Measurements from ENCODE around the gene PIAS2. TPM values are rescaled to one million over a fixed set of nuclear protein-coding genes. Genes with fewer than 3 reads are reported as not detected.
"Not testable (repeated sequence)": the region's sequence is repeated elsewhere in the genome, so short reads cannot be mapped to it uniquely, and the experiment has no call there.

PIAS2 gene
- total and polyA plus RNA-seq, 4 donors: 5.6 to 17.2 (median 9.2) TPM

- no peak overlapping the region for H3K4me3 ChIP-seq (ENCODE audit: low read depth in 1 of 3, low read length in 3 of 3)
- no peak for DNase-seq (ENCODE audit: low spot score)
- H3K36me3 ChIP-seq (ENCODE audit: control insufficient read depth in 4 of 4, insufficient read depth in 3 of 4, low read depth in 1 of 4, low read length in 3 of 4): no peaks in the 10 kb centered on the region
- no peak overlapping the region for H3K9ac ChIP-seq (ENCODE audit: low read depth in 1 of 2, low read length in 2 of 2)
- H3K27me3 ChIP-seq (ENCODE audit: control insufficient read depth in 4 of 4, insufficient read depth in 4 of 4, low read length in 3 of 4): no peaks in the 10 kb centered on the region
- no peak for TF ChIP-seq EGR1 (IDR thresholded peaks at IDR 0.05; ENCODE audit: low read depth in 2 of 2)
- no peak for TF ChIP-seq REST (IDR thresholded peaks at IDR 0.05)
- TF ChIP-seq SP1 (IDR thresholded peaks at IDR 0.05): no peak
- TF ChIP-seq RXRA (IDR thresholded peaks at IDR 0.05): no peak
- TF ChIP-seq GABPA (IDR thresholded peaks at IDR 0.05 in 1 of 2, conservative IDR thresholded peaks at IDR 0.05 in 1 of 2): no peak
- TF ChIP-seq NR2F2 (IDR thresholded peaks at IDR 0.05): no peak
- TF ChIP-seq, protein P1, sequence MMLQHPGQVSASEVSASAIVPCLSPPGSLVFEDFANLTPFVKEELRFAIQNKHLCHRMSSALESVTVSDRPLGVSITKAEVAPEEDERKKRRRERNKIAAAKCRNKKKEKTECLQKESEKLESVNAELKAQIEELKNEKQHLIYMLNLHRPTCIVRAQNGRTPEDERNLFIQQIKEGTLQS (IDR thresholded peaks at IDR 0.05): no peak
- no peak for TF ChIP-seq FOXA2 (IDR thresholded peaks at IDR 0.05)
- no peak for TF ChIP-seq HNF4A (conservative IDR thresholded peaks at IDR 0.05)
- TF ChIP-seq HNF4G (IDR thresholded peaks at IDR 0.05): no peak
- TF ChIP-seq TAF1 (conservative IDR thresholded peaks at IDR 0.05): no peak
- TF ChIP-seq JUND (IDR thresholded peaks at IDR 0.05): no peak
- TF ChIP-seq FOXA1 (IDR thresholded peaks at IDR 0.05): no peak
- TF ChIP-seq MAX (IDR thresholded peaks at IDR 0.05): no peak
- TF ChIP-seq CTCF (IDR thresholded peaks at IDR 0.05; ENCODE audit: low read depth, low read length, missing input control): no peak
- TF ChIP-seq, protein P2, sequence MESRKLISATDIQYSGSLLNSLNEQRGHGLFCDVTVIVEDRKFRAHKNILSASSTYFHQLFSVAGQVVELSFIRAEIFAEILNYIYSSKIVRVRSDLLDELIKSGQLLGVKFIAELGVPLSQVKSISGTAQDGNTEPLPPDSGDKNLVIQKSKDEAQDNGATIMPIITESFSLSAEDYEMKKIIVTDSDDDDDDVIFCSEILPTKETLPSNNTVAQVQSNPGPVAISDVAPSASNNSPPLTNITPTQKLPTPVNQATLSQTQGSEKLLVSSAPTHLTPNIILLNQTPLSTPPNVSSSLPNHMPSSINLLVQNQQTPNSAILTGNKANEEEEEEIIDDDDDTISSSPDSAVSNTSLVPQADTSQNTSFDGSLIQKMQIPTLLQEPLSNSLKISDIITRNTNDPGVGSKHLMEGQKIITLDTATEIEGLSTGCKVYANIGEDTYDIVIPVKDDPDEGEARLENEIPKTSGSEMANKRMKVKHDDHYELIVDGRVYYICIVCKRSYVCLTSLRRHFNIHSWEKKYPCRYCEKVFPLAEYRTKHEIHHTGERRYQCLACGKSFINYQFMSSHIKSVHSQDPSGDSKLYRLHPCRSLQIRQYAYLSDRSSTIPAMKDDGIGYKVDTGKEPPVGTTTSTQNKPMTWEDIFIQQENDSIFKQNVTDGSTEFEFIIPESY (IDR thresholded peaks at IDR 0.05): no peak
- no peak for TF ChIP-seq RAD21 (IDR thresholded peaks at IDR 0.05)
- TF ChIP-seq YY1 (IDR thresholded peaks at IDR 0.05): no peak
- H3K9me3 ChIP-seq (ENCODE audit: control insufficient read depth in 4 of 4, low read length in 3 of 4): no peaks in the 10 kb centered on the region
- no peak overlapping the region for H3K27ac ChIP-seq (ENCODE audit: low read depth in 1 of 2, low read length in 2 of 2)
- 95% methylated on average over 5 of the region's 5 CpGs for WGBS
- no peaks in the 10 kb centered on the region for H3K4me1 ChIP-seq (ENCODE audit: control insufficient read depth in 4 of 4, insufficient read depth in 4 of 4, low read length in 3 of 4)
Measured at GRCh38 chr18:46809145-46809544, 108.2 kb downstream of the PIAS2 start.

- not testable (repeated sequence) for H3K9ac ChIP-seq (ENCODE audit: low read depth in 1 of 2, low read length in 2 of 2); H3K4me1 ChIP-seq (ENCODE audit: control insufficient read depth in 4 of 4, insufficient read depth in 4 of 4, low read length in 3 of 4)
Measured at GRCh38 chr18:46795945-46796344, 121.4 kb downstream of the PIAS2 start.

More at GRCh38 chr18:46795945-46796344, 121.4 kb downstream of the PIAS2 start:
- WGBS: 97% methylated on average over 6 of the region's 6 CpGs
- not testable (repeated sequence) for H3K4me3 ChIP-seq (ENCODE audit: low read depth in 1 of 3, low read length in 3 of 3); DNase-seq (ENCODE audit: low spot score); H3K36me3 ChIP-seq (ENCODE audit: control insufficient read depth in 4 of 4, insufficient read depth in 3 of 4, low read depth in 1 of 4, low read length in 3 of 4); H3K9me3 ChIP-seq (ENCODE audit: control insufficient read depth in 4 of 4, low read length in 3 of 4); H3K27ac ChIP-seq (ENCODE audit: low read depth in 1 of 2, low read length in 2 of 2); H3K27me3 ChIP-seq (ENCODE audit: control insufficient read depth in 4 of 4, insufficient read depth in 4 of 4, low read length in 3 of 4)

All from liver (tissue), 9 donors.